Choroid plexus epithelial cell (primary cell): ENCODE data around the gene AMBRA1.

Source experiments
- DNase-seq: peaks from one replicate; pipeline ENCODE4 v3.0.0-alpha.2; 2010; ENCODE audit warnings: low read depth
- H3K4me3 ChIP-seq: 2 replicates; pipeline ENCODE4 v1.5.1; 2011; ENCODE audit warnings: low read depth, mild to moderate bottlenecking, control low read depth, low read length, moderate library complexity
- TF ChIP-seq, protein P1 (sequence below): conservative IDR thresholded peaks from 2 replicates; pipeline ENCODE4 v1.5.1; 2011; ENCODE audit warnings: low read depth, mild to moderate bottlenecking, control low read depth, inconsistent platforms, low read length, moderate library complexity

AMBRA1 gene, protein sequence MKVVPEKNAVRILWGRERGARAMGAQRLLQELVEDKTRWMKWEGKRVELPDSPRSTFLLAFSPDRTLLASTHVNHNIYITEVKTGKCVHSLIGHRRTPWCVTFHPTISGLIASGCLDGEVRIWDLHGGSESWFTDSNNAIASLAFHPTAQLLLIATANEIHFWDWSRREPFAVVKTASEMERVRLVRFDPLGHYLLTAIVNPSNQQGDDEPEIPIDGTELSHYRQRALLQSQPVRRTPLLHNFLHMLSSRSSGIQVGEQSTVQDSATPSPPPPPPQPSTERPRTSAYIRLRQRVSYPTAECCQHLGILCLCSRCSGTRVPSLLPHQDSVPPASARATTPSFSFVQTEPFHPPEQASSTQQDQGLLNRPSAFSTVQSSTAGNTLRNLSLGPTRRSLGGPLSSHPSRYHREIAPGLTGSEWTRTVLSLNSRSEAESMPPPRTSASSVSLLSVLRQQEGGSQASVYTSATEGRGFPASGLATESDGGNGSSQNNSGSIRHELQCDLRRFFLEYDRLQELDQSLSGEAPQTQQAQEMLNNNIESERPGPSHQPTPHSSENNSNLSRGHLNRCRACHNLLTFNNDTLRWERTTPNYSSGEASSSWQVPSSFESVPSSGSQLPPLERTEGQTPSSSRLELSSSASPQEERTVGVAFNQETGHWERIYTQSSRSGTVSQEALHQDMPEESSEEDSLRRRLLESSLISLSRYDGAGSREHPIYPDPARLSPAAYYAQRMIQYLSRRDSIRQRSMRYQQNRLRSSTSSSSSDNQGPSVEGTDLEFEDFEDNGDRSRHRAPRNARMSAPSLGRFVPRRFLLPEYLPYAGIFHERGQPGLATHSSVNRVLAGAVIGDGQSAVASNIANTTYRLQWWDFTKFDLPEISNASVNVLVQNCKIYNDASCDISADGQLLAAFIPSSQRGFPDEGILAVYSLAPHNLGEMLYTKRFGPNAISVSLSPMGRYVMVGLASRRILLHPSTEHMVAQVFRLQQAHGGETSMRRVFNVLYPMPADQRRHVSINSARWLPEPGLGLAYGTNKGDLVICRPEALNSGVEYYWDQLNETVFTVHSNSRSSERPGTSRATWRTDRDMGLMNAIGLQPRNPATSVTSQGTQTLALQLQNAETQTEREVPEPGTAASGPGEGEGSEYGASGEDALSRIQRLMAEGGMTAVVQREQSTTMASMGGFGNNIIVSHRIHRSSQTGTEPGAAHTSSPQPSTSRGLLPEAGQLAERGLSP (N-terminal part only)

DNA sequence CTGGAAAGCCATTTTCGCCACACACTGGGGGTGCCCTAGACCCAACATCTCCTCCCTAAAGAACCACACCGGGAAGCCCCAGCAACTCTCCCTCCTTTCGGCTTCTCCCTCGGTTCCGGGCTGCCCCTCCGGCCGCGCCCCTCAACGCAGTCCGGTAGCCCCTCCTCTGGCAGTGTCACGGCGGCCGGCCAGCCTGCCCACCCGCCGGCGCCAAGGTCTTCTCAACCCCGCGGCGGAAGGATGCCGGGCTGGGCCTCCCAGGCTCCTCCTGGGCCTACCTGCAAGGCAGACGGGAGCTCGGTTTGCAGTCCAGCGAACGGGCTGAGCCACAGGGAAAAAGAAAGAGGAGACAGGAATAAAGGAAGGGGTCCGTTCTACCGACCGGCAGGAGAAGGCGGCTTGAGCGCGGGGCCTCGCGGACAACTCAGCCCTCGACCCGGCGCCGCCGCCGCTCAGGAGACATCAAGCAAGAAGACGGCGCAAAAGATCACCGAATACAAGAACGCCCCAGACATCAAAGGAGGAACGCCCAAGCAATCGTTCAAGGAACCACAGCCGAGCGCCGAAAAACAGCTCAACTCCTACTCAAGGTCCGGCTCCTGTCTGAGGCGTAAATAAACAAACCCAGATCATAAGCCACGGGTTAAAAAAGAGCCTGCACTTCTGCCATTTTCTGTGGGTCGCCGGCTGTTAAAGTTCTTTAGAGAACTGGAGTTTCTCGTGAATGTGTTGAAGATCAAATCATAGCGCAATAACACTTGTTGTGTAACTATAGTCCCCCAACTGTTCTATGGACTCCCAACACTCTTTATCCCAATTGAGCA, at the start of gene AMBRA1:
AMBRA1 (minus strand) TSS at position 474 of the 824 bp plus-strand sequence. CDS start 45,643 bp downstream, outside the sequence.
- TF ChIP-seq, protein P1, sequence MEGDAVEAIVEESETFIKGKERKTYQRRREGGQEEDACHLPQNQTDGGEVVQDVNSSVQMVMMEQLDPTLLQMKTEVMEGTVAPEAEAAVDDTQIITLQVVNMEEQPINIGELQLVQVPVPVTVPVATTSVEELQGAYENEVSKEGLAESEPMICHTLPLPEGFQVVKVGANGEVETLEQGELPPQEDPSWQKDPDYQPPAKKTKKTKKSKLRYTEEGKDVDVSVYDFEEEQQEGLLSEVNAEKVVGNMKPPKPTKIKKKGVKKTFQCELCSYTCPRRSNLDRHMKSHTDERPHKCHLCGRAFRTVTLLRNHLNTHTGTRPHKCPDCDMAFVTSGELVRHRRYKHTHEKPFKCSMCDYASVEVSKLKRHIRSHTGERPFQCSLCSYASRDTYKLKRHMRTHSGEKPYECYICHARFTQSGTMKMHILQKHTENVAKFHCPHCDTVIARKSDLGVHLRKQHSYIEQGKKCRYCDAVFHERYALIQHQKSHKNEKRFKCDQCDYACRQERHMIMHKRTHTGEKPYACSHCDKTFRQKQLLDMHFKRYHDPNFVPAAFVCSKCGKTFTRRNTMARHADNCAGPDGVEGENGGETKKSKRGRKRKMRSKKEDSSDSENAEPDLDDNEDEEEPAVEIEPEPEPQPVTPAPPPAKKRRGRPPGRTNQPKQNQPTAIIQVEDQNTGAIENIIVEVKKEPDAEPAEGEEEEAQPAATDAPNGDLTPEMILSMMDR = no peak
- peak; percentile 97 for DNase-seq
- peak within 1 kb of the TSS; percentile 73 for H3K4me3 ChIP-seq

DNA sequence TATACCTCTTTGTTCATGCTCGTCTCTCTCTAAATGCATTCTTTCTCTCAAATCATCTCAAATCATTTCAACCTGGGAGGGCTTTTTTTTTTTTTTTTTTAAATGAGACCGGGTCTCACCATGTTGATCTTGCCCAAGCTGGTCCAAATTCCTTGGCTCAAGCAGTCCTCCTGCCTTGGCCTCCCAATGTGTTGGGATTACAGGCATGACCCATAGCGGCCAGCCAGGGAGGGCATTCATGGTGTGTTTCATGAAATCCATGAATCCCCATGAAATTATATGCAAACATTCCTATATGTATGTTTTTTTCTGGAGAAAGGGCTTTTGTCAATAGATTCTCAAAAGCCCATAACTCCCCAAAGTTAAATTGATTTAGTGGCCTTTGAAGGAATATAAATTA, 49.7 kb upstream of the AMBRA1 start:
- H3K4me3 ChIP-seq = no peak overlapping the region
- TF ChIP-seq, protein P1 = no peak
- no peak for DNase-seq

DNA sequence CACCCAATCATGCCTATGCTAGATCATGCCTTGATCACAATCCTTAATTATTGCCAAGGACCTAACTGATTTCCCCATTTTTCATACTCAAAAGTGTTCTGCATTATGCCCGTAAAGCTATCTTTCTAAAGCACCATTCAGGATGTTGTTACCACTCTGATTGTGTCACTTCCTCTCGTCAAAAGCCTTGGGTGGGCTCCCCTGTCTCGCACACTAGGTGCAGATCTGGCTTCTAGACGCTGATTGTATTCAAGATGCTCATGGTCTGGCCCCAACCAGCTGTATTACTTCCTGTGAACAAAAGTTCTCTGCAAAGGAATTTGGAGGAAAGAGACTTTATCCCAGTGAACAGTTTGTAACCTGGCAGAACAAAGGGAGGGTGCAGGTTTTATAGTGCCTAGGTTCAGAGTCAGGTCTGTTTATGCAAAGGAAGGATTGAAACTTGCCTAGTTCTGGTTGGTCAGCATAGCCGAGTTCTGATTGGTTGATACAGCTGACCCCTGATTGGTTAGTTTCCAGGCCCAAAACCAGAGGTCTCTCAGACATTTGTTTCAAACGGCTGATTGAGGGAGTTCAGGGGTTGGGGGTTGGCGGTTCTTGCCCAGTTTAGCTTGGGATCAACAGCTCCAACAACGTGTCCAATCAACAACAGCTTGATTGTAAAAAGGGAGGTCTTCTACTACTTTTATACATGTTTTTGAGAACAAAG, 49.0 kb upstream of the AMBRA1 start:
- no peak for DNase-seq
- no peak overlapping the region for H3K4me3 ChIP-seq
- TF ChIP-seq, protein P1 = no peak

DNA sequence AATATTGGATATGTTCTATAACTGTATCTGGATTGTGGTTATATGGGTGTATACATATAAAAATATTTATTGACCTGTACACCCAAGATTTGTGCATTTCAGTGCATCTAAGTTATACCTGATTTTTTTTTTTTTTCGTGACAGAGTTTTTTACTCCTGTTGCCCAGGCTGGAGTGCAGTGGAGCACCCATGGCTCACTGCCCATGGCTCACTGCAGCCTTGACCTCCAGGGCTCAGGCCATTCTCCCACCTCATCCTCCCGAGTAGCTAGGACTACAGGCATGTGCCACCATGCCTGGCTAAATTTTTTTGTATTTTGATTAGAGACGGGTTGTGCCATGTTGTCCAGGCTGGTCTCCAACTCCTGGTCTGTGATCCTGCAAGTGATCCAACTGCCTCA, 47.8 kb upstream of the AMBRA1 start:
- H3K4me3 ChIP-seq = no peak overlapping the region
- DNase-seq = no peak
- TF ChIP-seq, protein P1 = no peak

DNA sequence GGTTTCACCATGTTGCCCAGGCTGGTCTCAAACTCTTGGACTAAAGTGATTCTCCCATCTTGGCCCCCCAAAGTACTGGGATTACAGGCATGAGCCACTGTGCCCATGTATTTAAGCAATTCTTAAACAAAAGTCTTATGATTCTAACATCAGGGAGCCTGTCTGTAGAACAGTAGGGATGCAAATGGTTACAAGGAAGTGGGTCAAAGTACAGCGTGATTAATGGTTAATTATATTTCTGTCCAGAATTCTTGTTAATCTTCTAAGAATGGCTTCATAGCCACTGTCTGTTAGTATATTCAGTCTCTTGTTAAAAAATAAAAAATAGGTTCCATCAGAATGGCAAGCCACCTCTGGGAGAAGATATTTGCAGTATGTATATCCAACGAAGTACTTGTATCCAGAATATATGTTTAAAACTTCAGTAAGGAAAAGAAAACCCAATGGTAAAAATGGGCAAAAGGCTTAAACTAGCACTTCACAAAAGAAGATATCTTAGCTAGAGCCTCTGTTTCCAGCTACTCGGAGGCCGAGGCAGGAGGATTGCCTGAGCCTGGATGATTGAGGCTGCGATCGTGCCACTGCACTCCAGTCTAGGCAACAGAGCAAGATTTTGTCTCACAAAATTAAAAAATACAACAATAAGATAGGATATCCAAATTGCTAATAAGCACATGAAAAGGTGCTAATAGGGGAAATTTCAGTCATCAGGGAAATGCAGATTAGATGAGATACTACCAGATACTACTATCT, 46.4 kb upstream of the AMBRA1 start:
- TF ChIP-seq, protein P1 = no peak
- no peak for DNase-seq
- no peak overlapping the region for H3K4me3 ChIP-seq
